GM12891 (cell line): ENCODE data around the gene PARP4.
A peak's percentile ranks its signal among the peaks of the same experiment; 100 is the strongest.

Source experiments
- POLR2A ChIP-seq: IDR thresholded peaks from 2 replicates; pipeline ENCODE4 v1.6.1; 2011; ENCODE audit warnings: low read depth, low read length, control low read depth
- POLR2AphosphoS5 ChIP-seq: IDR thresholded peaks from 2 replicates; pipeline ENCODE4 v1.6.1; 2011; ENCODE audit warnings: low read depth, low read length, control low read depth
- SPI1 ChIP-seq: IDR thresholded peaks from 2 replicates; pipeline ENCODE4 v1.6.1; 2011; ENCODE audit warnings: low read depth, low read length, control low read depth

DNA sequence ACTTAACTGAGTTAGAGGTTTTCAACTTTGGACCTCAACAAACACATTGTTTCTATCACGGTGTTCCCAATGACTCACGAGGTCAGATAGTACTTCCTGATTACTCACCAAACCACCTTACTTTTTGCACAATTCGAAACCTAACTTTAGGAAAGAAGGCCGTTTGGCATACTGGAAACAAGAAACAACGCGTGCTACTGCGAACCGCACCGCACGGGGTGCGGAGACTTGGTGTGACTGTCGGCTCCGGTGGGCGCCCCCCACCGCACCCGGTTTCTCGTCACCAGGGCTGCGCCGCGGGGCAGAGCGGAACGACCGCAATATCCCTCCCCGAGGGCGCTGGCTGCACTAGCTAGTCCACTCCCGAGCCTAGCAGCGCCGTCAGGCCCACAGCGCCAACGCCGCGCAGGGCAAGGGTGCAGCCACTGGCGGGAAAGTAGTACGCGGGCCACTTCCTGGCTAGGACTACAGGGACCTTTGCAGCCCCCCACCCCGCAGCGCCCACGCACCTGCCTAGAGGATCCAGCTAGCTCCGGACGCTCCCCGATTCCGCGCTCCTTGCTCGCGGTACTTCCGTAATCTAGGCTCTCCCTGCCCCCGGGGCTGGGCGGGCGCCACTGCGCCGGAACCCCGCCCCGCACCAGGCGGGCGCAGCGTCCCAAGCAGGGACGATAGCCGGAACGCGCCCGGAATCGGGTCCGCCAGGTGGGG is at the start of gene PARP4:
- TF ChIP-seq POLR2AphosphoS5 (peak; percentile 82), SPI1 (no peak; the same call in 1 of the 2 replicates), POLR2A (peak; percentile 86)
